ENCODE results near the gene IGIP.

DNA sequence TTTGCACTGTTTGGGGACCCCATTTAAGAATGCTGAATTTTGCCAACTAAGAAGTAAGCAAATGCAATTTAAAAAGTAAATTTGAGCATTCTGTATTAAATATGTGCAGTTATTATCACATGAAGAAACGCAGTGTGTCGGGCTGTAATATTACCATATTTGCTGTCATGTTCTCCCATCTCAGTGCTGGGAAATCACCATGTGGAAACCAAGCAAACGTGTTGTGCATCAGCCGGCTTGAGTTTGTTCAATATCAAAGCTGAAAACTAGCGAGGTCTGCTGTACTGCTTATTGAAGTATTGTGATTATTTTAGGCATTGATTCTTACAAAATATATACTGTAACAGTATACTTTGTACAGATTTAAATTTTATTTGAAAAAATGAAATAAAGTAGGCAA lies 2.6 kb downstream of the IGIP start:
- TF ChIP-seq CTCF (IDR thresholded peaks at IDR 0.05) (no peak), ZNF416 (CRISPR knock-in tag; IDR thresholded peaks at IDR 0.05) (no peak), SMAD3 (CRISPR knock-in tag; IDR thresholded peaks at IDR 0.05; ENCODE audit: borderline replicate concordance) (no peak), AR (CRISPR knock-in tag; IDR thresholded peaks at IDR 0.05) (no peak), ZNF281 (CRISPR knock-in tag; IDR thresholded peaks at IDR 0.05) (no peak), SP1 (CRISPR knock-in tag; conservative IDR thresholded peaks at IDR 0.05) (no peak), MYBL2 (CRISPR knock-in tag; IDR thresholded peaks at IDR 0.05) (no peak)
- TF ChIP-seq, protein P1, sequence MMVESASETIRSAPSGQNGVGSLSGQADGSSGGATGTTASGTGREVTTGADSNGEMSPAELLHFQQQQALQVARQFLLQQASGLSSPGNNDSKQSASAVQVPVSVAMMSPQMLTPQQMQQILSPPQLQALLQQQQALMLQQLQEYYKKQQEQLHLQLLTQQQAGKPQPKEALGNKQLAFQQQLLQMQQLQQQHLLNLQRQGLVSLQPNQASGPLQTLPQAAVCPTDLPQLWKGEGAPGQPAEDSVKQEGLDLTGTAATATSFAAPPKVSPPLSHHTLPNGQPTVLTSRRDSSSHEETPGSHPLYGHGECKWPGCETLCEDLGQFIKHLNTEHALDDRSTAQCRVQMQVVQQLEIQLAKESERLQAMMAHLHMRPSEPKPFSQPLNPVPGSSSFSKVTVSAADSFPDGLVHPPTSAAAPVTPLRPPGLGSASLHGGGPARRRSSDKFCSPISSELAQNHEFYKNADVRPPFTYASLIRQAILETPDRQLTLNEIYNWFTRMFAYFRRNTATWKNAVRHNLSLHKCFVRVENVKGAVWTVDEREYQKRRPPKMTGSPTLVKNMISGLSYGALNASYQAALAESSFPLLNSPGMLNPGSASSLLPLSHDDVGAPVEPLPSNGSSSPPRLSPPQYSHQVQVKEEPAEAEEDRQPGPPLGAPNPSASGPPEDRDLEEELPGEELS (CRISPR knock-in tag; IDR thresholded peaks at IDR 0.05) = no peak

All from WTC11 (cell line).